ENCODE data around the gene PLCB2.

DNA sequence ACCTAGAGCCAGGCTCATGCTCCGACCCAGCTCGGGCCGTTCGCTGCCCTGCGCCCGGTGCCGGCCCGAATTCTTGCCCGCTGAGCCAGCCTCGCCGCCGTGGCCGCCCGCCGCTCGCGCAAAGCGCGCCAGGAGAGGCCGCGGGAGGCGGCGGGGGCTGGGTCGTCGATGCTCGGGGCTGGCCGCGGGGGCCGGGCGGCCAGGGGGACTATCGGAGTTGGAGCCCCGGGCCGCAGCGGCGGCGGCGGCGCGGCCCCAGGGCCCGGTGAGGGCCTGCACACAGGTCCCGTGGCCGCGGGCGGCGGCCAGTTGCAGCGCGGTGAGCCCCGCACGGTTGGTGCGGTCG is 26.0 kb downstream of the PLCB2 start:
- TF ChIP-seq TAF1 (IDR thresholded peaks at IDR 0.05; ENCODE audit: low read depth) (no peak), EZH2 (IDR thresholded peaks at IDR 0.05; ENCODE audit: borderline replicate concordance, insufficient read depth, low read length, poor library complexity, severe bottlenecking) (no peak), EP300 (conservative IDR thresholded peaks at IDR 0.05; ENCODE audit: poor library complexity, severe bottlenecking) (no peak), MXI1 (conservative IDR thresholded peaks at IDR 0.05; ENCODE audit: poor library complexity, severe bottlenecking) (no peak), SMC3 (conservative IDR thresholded peaks at IDR 0.05; ENCODE audit: poor library complexity) (no peak)
- TF ChIP-seq, protein P1, sequence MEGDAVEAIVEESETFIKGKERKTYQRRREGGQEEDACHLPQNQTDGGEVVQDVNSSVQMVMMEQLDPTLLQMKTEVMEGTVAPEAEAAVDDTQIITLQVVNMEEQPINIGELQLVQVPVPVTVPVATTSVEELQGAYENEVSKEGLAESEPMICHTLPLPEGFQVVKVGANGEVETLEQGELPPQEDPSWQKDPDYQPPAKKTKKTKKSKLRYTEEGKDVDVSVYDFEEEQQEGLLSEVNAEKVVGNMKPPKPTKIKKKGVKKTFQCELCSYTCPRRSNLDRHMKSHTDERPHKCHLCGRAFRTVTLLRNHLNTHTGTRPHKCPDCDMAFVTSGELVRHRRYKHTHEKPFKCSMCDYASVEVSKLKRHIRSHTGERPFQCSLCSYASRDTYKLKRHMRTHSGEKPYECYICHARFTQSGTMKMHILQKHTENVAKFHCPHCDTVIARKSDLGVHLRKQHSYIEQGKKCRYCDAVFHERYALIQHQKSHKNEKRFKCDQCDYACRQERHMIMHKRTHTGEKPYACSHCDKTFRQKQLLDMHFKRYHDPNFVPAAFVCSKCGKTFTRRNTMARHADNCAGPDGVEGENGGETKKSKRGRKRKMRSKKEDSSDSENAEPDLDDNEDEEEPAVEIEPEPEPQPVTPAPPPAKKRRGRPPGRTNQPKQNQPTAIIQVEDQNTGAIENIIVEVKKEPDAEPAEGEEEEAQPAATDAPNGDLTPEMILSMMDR (IDR thresholded peaks at IDR 0.05; ENCODE audit: poor library complexity, severe bottlenecking): no peak
- TF ChIP-seq, protein P2, sequence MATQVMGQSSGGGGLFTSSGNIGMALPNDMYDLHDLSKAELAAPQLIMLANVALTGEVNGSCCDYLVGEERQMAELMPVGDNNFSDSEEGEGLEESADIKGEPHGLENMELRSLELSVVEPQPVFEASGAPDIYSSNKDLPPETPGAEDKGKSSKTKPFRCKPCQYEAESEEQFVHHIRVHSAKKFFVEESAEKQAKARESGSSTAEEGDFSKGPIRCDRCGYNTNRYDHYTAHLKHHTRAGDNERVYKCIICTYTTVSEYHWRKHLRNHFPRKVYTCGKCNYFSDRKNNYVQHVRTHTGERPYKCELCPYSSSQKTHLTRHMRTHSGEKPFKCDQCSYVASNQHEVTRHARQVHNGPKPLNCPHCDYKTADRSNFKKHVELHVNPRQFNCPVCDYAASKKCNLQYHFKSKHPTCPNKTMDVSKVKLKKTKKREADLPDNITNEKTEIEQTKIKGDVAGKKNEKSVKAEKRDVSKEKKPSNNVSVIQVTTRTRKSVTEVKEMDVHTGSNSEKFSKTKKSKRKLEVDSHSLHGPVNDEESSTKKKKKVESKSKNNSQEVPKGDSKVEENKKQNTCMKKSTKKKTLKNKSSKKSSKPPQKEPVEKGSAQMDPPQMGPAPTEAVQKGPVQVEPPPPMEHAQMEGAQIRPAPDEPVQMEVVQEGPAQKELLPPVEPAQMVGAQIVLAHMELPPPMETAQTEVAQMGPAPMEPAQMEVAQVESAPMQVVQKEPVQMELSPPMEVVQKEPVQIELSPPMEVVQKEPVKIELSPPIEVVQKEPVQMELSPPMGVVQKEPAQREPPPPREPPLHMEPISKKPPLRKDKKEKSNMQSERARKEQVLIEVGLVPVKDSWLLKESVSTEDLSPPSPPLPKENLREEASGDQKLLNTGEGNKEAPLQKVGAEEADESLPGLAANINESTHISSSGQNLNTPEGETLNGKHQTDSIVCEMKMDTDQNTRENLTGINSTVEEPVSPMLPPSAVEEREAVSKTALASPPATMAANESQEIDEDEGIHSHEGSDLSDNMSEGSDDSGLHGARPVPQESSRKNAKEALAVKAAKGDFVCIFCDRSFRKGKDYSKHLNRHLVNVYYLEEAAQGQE (IDR thresholded peaks at IDR 0.05; ENCODE audit: borderline replicate concordance): no peak
